Upper lobe of left lung (tissue), 6 donors: Measurements from ENCODE around the gene PDE4D. TPM values are rescaled to one million over a fixed set of nuclear protein-coding genes. Genes with fewer than 3 reads are reported as not detected.

ENCODE experiments used
- ATAC-seq, 2 donors: fragments of 200-7000 bp; cut with Tn5 transposase; one replicate each; pipeline ENCODE4 v1.9.1; 2022; ENCODE audit warnings: mild to moderate bottlenecking in 2 of 2, moderate library complexity in 2 of 2; ENCODE audit not compliant: low FRiP score in 2 of 2
- DNase-seq, 2 donors: peaks; one replicate each; pipeline ENCODE4 v3.0.0-alpha.2; 2019 to 2020
- H3K27ac ChIP-seq, 4 donors: fragments of 200-600 bp; sonication (generic); one replicate each; pipeline ENCODE4 v1.5.1; 2016 to 2019
- H3K27me3 ChIP-seq, 4 donors: fragments of 200-600 bp; sonication (generic); one replicate each; pipeline ENCODE4 v1.5.1; 2017 to 2019
- H3K36me3 ChIP-seq, 4 donors: fragments of 200-600 bp; sonication (generic); one replicate each; pipeline ENCODE4 v1.5.1; 2016 to 2019
- H3K4me1 ChIP-seq, 4 donors: fragments of 200-600 bp; sonication (generic); one replicate each; pipeline ENCODE4 v1.5.1; 2018 to 2019
- H3K4me3 ChIP-seq, 4 donors: fragments of 200-600 bp; sonication (generic); one replicate each; pipeline ENCODE4 v1.5.1; 2017 to 2019; ENCODE audit warnings: mild to moderate bottlenecking in 2 of 4, moderate library complexity in 1 of 4
- H3K9me3 ChIP-seq, 4 donors: fragments of 200-600 bp; sonication (generic); one replicate each; pipeline ENCODE4 v1.5.1; 2018 to 2019
- CTCF ChIP-seq, 6 experiments: fragments of 450-650 bp in 4 of 6; fragments of 200-600 bp in 2 of 6; sonication (generic) in 2 of 6; IDR thresholded peaks; one replicate each; pipeline ENCODE4 v1.5.1; 2016 to 2019; ENCODE audit warnings: antibody characterized with exemption in 6 of 6
- EP300 ChIP-seq, 4 donors: sonication (generic); formaldehyde crosslinking; IDR thresholded peaks; one replicate each; pipeline ENCODE4 v1.5.1; 2017; ENCODE audit warnings: antibody characterized with exemption in 4 of 4, control low read depth in 2 of 4
- POLR2A ChIP-seq, 4 donors: fragments of 450-650 bp; IDR thresholded peaks; one replicate each; pipeline ENCODE4 v1.5.1; 2016 to 2017; ENCODE audit warnings: antibody characterized with exemption in 4 of 4, mild to moderate bottlenecking in 2 of 4
- POLR2AphosphoS5 ChIP-seq, 2 donors: sonication (generic); formaldehyde crosslinking; IDR thresholded peaks; one replicate each; pipeline ENCODE4 v1.5.1; 2017; ENCODE audit warnings: antibody characterized with exemption in 2 of 2
- WGBS, 2 donors: methylation state at CpG; one replicate each; pipeline ENCODE4 v1.1.5; 2017 to 2018; 5-methylcytosine and 5-hydroxymethylcytosine counted together
- total RNA-seq, 6 donors: library from RNA; depleted of rRNA in 4 of 6; stranded (reverse); fragments of >200 nt in 4 of 6; gene quantifications; one replicate each; pipeline versions ENCODE4 v1.1.0 to v1.2.1, GENCODE V29; 2016 to 2021
- donor health status: DM: no; HTN: no; CAD: no; lungs with moderate emphysema.
- donor health status: DM: no; HTN: yes; CAD: no; lungs with severe emphysema.

PDE4D gene
- total RNA-seq, 6 donors from 2014 or later: 50.4 to 188 (median 84.0) TPM

DNA sequence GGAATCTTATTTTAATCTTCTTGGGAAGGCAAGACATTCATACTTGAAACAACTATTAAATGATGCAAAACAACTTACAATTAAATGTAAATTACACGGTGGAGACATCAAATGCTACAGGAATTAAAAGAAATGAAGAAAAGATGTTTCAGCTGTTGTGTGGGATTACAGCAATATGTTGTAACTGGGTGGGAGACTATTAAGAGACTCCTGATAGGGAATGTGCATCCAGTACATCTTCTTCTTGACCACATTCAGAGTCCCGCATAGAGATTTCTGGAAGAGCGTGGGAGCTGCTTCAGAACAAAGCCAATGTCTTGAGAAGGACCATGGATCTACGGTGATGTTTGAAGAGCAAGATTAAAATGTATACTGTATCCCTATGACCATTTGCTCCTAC, 199.1 kb downstream of the PDE4D start:
- Histone ChIP-seq H3K36me3 (no peaks in the 10 kb centered on the region), H3K27me3 (no peaks in the 10 kb centered on the region), H3K9me3 (no peaks in the 10 kb centered on the region), H3K4me1 (no peaks in the 10 kb centered on the region), H3K27ac (no peak overlapping the region), H3K4me3 (no peak overlapping the region)
- ATAC-seq: no peak
- WGBS, 2 donors: 90% methylated on average over 4 of the region's 4 CpGs
- TF ChIP-seq CTCF (IDR thresholded peaks at IDR 0.05) (no peak), POLR2AphosphoS5 (IDR thresholded peaks at IDR 0.05) (no peak), EP300 (IDR thresholded peaks at IDR 0.05) (no peak), POLR2A (IDR thresholded peaks at IDR 0.05) (no peak)
- no peak for DNase-seq

- DNase-seq (no peak), ATAC-seq (no peak)
- Histone ChIP-seq H3K27me3 (no peaks in the 10 kb centered on the region), H3K4me3 (no peak overlapping the region), H3K36me3 (no peaks in the 10 kb centered on the region), H3K4me1 (no peaks in the 10 kb centered on the region), H3K27ac (no peak overlapping the region), H3K9me3 (no peaks in the 10 kb centered on the region)
- WGBS, 2 donors: 47 to 52% methylated on average over 6 of the region's 6 CpGs
- TF ChIP-seq POLR2AphosphoS5 (IDR thresholded peaks at IDR 0.05) (no peak), EP300 (IDR thresholded peaks at IDR 0.05) (no peak), POLR2A (IDR thresholded peaks at IDR 0.05) (no peak), CTCF (IDR thresholded peaks at IDR 0.05) (no peak)
Observed at GRCh38 chr5:59693492-59694309, 199.8 kb downstream of the PDE4D start.

DNA sequence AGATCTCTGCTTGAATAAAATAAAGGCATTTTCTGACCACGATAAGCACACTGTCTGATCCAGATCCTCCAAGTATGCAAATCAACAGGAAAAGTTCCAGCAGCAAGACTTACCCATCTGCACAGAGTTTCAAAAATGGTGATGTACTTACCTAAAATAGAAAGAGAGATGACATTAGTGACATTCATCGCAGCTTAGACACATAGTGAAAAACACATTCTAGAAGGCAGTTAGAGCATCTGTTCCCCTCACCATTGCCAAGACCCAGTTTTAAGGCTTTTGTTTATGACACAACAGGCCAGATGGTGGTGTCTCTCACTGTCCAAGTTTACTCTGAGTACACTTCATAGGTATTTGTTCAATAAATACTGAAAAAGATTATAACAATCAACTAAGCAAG, 207.7 kb downstream of the PDE4D start:
- no peaks in the 10 kb centered on the region for H3K36me3 ChIP-seq
- TF ChIP-seq POLR2A (IDR thresholded peaks at IDR 0.05): no peak
- no peak for TF ChIP-seq EP300 (IDR thresholded peaks at IDR 0.05)
- no peak overlapping the region for H3K27ac ChIP-seq
- WGBS, 2 donors: 72 to 88% methylated on average over 2 of the region's 2 CpGs
- no peaks in the 10 kb centered on the region for H3K9me3 ChIP-seq
- H3K4me3 ChIP-seq: no peak overlapping the region
- no peaks in the 10 kb centered on the region for H3K27me3 ChIP-seq
- ATAC-seq (no peak), DNase-seq (no peak)
- no peaks in the 10 kb centered on the region for H3K4me1 ChIP-seq

- Histone ChIP-seq H3K27me3 (no peaks in the 10 kb centered on the region), H3K4me1 (no peaks in the 10 kb centered on the region), H3K36me3 (no peaks in the 10 kb centered on the region), H3K9me3 (no peaks in the 10 kb centered on the region), H3K27ac (no peak overlapping the region), H3K4me3 (no peak overlapping the region)
- no peak for DNase-seq
- WGBS, 2 donors: 52 to 62% methylated on average over 1 of the region's 1 CpG
- ATAC-seq: no peak
- TF ChIP-seq POLR2A (IDR thresholded peaks at IDR 0.05) (no peak), POLR2AphosphoS5 (IDR thresholded peaks at IDR 0.05) (no peak), CTCF (IDR thresholded peaks at IDR 0.05) (no peak), EP300 (IDR thresholded peaks at IDR 0.05) (no peak)
Observed at GRCh38 chr5:59685191-59685530, 208.4 kb downstream of the PDE4D start.

GRCh38 chr5:59684388-59685190, 208.9 kb downstream of the PDE4D start:
- no peak for TF ChIP-seq POLR2AphosphoS5 (IDR thresholded peaks at IDR 0.05)
- TF ChIP-seq EP300 (IDR thresholded peaks at IDR 0.05): no peak
- TF ChIP-seq POLR2A (IDR thresholded peaks at IDR 0.05): no peak
- no peak for TF ChIP-seq CTCF (IDR thresholded peaks at IDR 0.05)
- no peak for DNase-seq
- no peaks in the 10 kb centered on the region for H3K4me1 ChIP-seq
- no peaks in the 10 kb centered on the region for H3K9me3 ChIP-seq
- ATAC-seq: peak in 1 of 2 donors; percentile 15
- 64 to 66% methylated on average over 4 of the region's 4 CpGs for WGBS, 2 donors
- H3K4me3 ChIP-seq: no peak overlapping the region
- no peak overlapping the region for H3K27ac ChIP-seq
- H3K27me3 ChIP-seq: no peaks in the 10 kb centered on the region
- H3K36me3 ChIP-seq: no peaks in the 10 kb centered on the region
